ENCODE data around the gene ACAA1. TPM values are rescaled to one million over a fixed set of nuclear protein-coding genes. Genes with fewer than 3 reads are reported as not detected.
"Not testable (repeated sequence)": the region's sequence is repeated elsewhere in the genome, so short reads cannot be mapped to it uniquely, and the experiment has no call there.

ACAA1 gene
- total RNA-seq, 4 donors from 2014 or later: 24.5 to 31.2 (median 29.3) TPM

GRCh38 chr3:38085311-38085942 lies 51.5 kb downstream of the ACAA1 start:
- in situ Hi-C loops (cut with MboI; ENCODE audit: low sequenced_read_pairs in 4 of 4): no loop called here

DNA sequence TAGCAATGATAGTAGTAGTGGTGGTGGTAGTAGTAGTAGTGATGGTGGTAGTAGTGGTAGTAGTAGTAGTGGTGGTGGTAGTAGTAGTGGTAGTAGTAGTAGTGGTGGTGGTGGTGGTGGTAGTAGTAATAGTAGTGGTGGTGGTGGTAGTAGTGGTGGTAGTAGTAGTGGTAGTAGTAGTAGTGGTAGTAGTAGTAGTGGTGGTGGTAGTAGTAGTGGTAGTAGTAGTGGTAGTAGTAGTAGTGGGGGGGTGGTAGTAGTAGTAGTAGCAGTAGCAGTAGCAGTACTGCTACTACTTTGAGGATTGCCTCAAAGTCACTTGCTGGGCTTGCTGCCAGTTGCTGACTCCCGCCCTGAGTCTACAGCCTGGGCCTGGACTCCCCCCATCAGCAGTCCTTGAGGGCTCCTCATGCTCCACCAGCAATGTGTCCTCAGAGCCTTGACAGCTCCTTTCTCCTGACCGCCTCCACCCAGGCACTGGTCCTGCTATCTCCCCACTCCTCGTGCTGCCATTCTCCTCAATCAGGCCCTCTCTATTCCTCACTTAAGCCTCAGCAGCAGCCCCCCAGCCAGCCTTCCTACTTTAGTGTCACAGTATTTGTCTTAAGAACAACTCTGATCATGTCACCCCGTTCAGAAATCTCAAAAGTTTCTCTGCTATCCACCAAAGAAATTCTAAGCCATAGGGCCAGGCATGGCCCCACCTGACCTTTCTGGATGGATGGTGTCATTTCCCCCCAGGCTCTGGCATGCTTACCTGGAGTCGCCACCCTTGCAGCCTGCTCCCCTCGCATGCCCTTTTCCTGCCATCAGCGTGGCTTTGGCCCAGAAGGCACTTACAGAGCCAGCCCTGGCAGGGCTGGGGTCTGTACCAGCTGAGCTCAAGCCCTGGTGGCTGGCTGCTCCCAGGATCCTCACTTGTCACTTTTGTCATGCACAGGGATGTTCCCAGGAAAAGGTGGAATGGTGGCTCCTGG lies 52.3 kb downstream of the ACAA1 start:
- DNase-seq (no peak), ATAC-seq (peak in 1 of 2 donors; percentile 62)
- Histone ChIP-seq H3K27ac (no peak overlapping the region), H3K4me3 (no peak overlapping the region), H3K4me1 (no peaks in the 10 kb centered on the region), H3K27me3 (no peaks in the 10 kb centered on the region), H3K9me3 (no peaks in the 10 kb centered on the region), H3K36me3 (no peaks in the 10 kb centered on the region)
- TF ChIP-seq POLR2A (IDR thresholded peaks at IDR 0.05): no peak
- TF ChIP-seq CTCF (IDR thresholded peaks at IDR 0.05 in 4 of 5, conservative IDR thresholded peaks at IDR 0.05 in 1 of 5): no peak
- in situ Hi-C loops (cut with MboI; ENCODE audit: low sequenced_read_pairs in 4 of 4): no loop called here
- intact Hi-C loops (cut with DNase I; ENCODE audit: low total_unique reads): no loop called here

More at GRCh38 chr3:38085311-38085942, 51.5 kb downstream of the ACAA1 start:
- Histone ChIP-seq H3K27ac (no peak overlapping the region), H3K27me3 (no peaks in the 10 kb centered on the region), H3K9me3 (no peaks in the 10 kb centered on the region), H3K4me1 (no peaks in the 10 kb centered on the region), H3K36me3 (no peaks in the 10 kb centered on the region), H3K4me3 (no peak overlapping the region)
- TF ChIP-seq POLR2A (IDR thresholded peaks at IDR 0.05) (no peak), CTCF (IDR thresholded peaks at IDR 0.05 in 4 of 5, conservative IDR thresholded peaks at IDR 0.05 in 1 of 5) (no peak)
- intact Hi-C loops (cut with DNase I; ENCODE audit: low total_unique reads): no loop called here
- ATAC-seq (no peak), DNase-seq (no peak)

GRCh38 chr3:38083871-38084333 lies 53.0 kb downstream of the ACAA1 start:
- in situ Hi-C loops (cut with MboI; ENCODE audit: low sequenced_read_pairs in 4 of 4): no loop called here
- TF ChIP-seq POLR2A (IDR thresholded peaks at IDR 0.05) (no peak), CTCF (IDR thresholded peaks at IDR 0.05 in 4 of 5, conservative IDR thresholded peaks at IDR 0.05 in 1 of 5) (no peak)

GRCh38 chr3:38083254-38083653 lies 53.7 kb downstream of the ACAA1 start:
- DNase-seq; ATAC-seq; H3K4me3 ChIP-seq; in situ Hi-C loops (cut with MboI; ENCODE audit: low sequenced_read_pairs in 4 of 4); H3K36me3 ChIP-seq; H3K27ac ChIP-seq; intact Hi-C loops (cut with DNase I; ENCODE audit: low total_unique reads); H3K27me3 ChIP-seq; H3K4me1 ChIP-seq; H3K9me3 ChIP-seq: not testable (repeated sequence)

More at GRCh38 chr3:38083871-38084333, 53.0 kb downstream of the ACAA1 start:
- no peaks in the 10 kb centered on the region for H3K4me1 ChIP-seq
- H3K9me3 ChIP-seq: no peaks in the 10 kb centered on the region
- H3K27ac ChIP-seq: no peak overlapping the region
- H3K27me3 ChIP-seq: no peaks in the 10 kb centered on the region
- H3K36me3 ChIP-seq: no peaks in the 10 kb centered on the region
- intact Hi-C loops (cut with DNase I; ENCODE audit: low total_unique reads): no loop called here
- ATAC-seq (no peak), DNase-seq (no peak)
- H3K4me3 ChIP-seq: no peak overlapping the region

- in situ Hi-C loops (cut with MboI; ENCODE audit: low sequenced_read_pairs in 4 of 4); H3K4me1 ChIP-seq; H3K9me3 ChIP-seq; ATAC-seq; H3K27ac ChIP-seq; DNase-seq; H3K36me3 ChIP-seq; H3K4me3 ChIP-seq; intact Hi-C loops (cut with DNase I; ENCODE audit: low total_unique reads); H3K27me3 ChIP-seq: not testable (repeated sequence)
Observed at GRCh38 chr3:38082296-38082695, 54.6 kb downstream of the ACAA1 start.

GRCh38 chr3:38077073-38077472 lies 59.9 kb downstream of the ACAA1 start:
- H3K36me3 ChIP-seq; DNase-seq; H3K4me1 ChIP-seq; H3K9me3 ChIP-seq; ATAC-seq; H3K27me3 ChIP-seq; H3K4me3 ChIP-seq; intact Hi-C loops (cut with DNase I; ENCODE audit: low total_unique reads); H3K27ac ChIP-seq; in situ Hi-C loops (cut with MboI; ENCODE audit: low sequenced_read_pairs in 4 of 4): not testable (repeated sequence)
